DND-41 (cell line): ENCODE data around the gene SCAND1.

Experiments used
- ATAC-seq: fragments of 200-7000 bp; cut with Tn5 transposase; 3 replicates; pipeline ENCODE4 v1.9.1; 2021; ENCODE audit warnings: low read depth; ENCODE audit not compliant: insufficient read depth
- DNase-seq: peaks from one replicate; pipeline ENCODE4 v3.0.0-alpha.2; 2020
- H2AFZ ChIP-seq: 2 replicates; pipeline ENCODE4 v1.6.0; 2012; ENCODE audit warnings: low read depth, low read length
- H3K27ac ChIP-seq: 2 replicates; pipeline ENCODE4 v1.5.1; 2012; ENCODE audit warnings: low read length, inconsistent platforms
- H3K27me3 ChIP-seq: fragments of 200-600 bp; sonication (generic); 2 replicates; pipeline ENCODE4 v1.6.0; 2012; ENCODE audit warnings: low read length, mild to moderate bottlenecking, inconsistent platforms; ENCODE audit not compliant: insufficient read depth, poor library complexity
- H3K36me3 ChIP-seq: 2 replicates; pipeline ENCODE4 v1.5.1; 2012; ENCODE audit warnings: low read length, inconsistent platforms; ENCODE audit not compliant: insufficient read depth
- H3K4me1 ChIP-seq: 2 replicates; pipeline ENCODE4 v1.5.1; 2012; ENCODE audit warnings: mild to moderate bottlenecking, low read length; ENCODE audit not compliant: insufficient read depth
- H3K4me2 ChIP-seq: 2 replicates; pipeline ENCODE4 v1.6.0; 2012; ENCODE audit warnings: mild to moderate bottlenecking, moderate library complexity, low read length, inconsistent platforms; ENCODE audit not compliant: insufficient read depth
- H3K4me3 ChIP-seq, 2 experiments: fragments of 200-600 bp in 1 of 2; shearing (Covaris generic) in 1 of 2; 2 replicates each; pipeline ENCODE4 v1.5.1; 2012 to 2016; ENCODE audit warnings: inconsistent platforms in 2 of 2, low read length in 2 of 2, mild to moderate bottlenecking in 2 of 2, low read depth in 1 of 2, moderate library complexity in 1 of 2
- H3K79me2 ChIP-seq: 2 replicates; pipeline ENCODE4 v1.6.0; 2012; ENCODE audit warnings: low read length, inconsistent platforms; ENCODE audit not compliant: insufficient read depth
- H3K9ac ChIP-seq: 2 replicates; pipeline ENCODE4 v1.6.0; 2012; ENCODE audit warnings: low read depth, mild to moderate bottlenecking, inconsistent platforms, low read length, moderate library complexity
- H3K9me3 ChIP-seq: 2 replicates; pipeline ENCODE4 v1.5.1; 2012; ENCODE audit warnings: low read length, moderate library complexity, mild to moderate bottlenecking, inconsistent platforms; ENCODE audit not compliant: insufficient read depth, severe bottlenecking
- H4K20me1 ChIP-seq: 2 replicates; pipeline ENCODE4 v1.6.0; 2012; ENCODE audit warnings: low read length; ENCODE audit not compliant: insufficient read depth
- EZH2 ChIP-seq: IDR thresholded peaks from 3 replicates; pipeline ENCODE4 v1.6.1; 2012; ENCODE audit warnings: borderline replicate concordance, low read depth, mild to moderate bottlenecking, moderate library complexity, low read length, inconsistent platforms; ENCODE audit not compliant: severe bottlenecking
- TF ChIP-seq, protein P1 (sequence below): IDR thresholded peaks from 2 replicates; pipeline ENCODE4 v1.5.1; 2012; ENCODE audit warnings: borderline replicate concordance, low read length, moderate library complexity, mild to moderate bottlenecking; ENCODE audit not compliant: poor library complexity, severe bottlenecking; ENCODE audit errors: extremely low read depth

Gene SCAND1

DNA sequence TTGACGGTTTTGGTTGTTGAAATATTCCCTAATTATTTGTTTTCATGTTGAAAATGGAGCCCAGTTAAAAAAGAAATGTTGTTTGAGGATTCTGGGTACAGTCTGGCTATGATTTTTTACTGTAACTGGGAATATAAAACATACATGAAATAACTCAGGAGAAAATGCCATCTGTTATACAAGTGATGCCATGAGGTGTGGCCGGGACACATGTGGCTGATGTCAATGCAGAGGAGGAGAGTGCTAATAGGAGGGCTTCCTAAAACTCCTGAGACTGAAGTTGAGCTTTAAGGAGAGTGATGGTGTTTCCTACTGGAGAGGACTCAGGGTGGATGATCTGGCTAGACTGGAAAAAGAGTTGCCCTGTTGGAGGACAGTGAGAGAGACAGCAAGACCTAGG is 12.7 kb downstream of the SCAND1 start:
- peaks cover 72% of the 10 kb centered on the region for H3K36me3 ChIP-seq
- H3K9ac ChIP-seq = no peak overlapping the region
- TF ChIP-seq, protein P1, sequence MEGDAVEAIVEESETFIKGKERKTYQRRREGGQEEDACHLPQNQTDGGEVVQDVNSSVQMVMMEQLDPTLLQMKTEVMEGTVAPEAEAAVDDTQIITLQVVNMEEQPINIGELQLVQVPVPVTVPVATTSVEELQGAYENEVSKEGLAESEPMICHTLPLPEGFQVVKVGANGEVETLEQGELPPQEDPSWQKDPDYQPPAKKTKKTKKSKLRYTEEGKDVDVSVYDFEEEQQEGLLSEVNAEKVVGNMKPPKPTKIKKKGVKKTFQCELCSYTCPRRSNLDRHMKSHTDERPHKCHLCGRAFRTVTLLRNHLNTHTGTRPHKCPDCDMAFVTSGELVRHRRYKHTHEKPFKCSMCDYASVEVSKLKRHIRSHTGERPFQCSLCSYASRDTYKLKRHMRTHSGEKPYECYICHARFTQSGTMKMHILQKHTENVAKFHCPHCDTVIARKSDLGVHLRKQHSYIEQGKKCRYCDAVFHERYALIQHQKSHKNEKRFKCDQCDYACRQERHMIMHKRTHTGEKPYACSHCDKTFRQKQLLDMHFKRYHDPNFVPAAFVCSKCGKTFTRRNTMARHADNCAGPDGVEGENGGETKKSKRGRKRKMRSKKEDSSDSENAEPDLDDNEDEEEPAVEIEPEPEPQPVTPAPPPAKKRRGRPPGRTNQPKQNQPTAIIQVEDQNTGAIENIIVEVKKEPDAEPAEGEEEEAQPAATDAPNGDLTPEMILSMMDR = no peak
- TF ChIP-seq EZH2 = no peak
- no peak overlapping the region for H3K27ac ChIP-seq
- no peak overlapping the region for H3K4me3 ChIP-seq
- no peaks in the 10 kb centered on the region for H3K27me3 ChIP-seq
- no peak overlapping the region for H3K4me2 ChIP-seq
- no peaks in the 10 kb centered on the region for H3K4me1 ChIP-seq
- no peaks in the 10 kb centered on the region for H3K79me2 ChIP-seq
- H2AFZ ChIP-seq = no peak overlapping the region
- DNase-seq (no peak), ATAC-seq (no peak)
- H3K9me3 ChIP-seq = no peaks in the 10 kb centered on the region
- H4K20me1 ChIP-seq = no peaks in the 10 kb centered on the region; the same call in 1 of the 2 replicates

DNA sequence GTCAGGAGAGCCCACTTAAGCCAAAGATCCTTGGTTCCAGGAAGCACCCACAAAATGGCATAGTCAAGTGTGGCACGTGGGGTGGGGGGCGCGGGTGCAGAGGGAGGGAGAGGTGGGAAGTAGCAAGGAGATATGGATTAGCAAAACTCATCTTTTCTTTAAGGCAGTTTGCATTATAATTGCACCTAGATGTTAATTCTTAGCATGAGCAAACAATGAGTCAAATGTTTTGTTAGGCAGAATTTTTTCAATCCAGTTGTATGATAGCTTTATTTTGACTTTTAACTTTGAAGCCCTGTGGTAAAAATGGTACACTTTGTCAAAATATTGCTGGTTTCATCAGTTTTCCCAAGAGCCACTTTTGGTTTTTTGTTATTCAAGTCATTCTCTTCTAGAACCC is 15.0 kb downstream of the SCAND1 start:
- Histone ChIP-seq H3K79me2 (no peaks in the 10 kb centered on the region), H3K9me3 (no peaks in the 10 kb centered on the region), H3K4me3 (no peak overlapping the region), H3K27me3 (no peaks in the 10 kb centered on the region), H3K4me1 (no peaks in the 10 kb centered on the region), H4K20me1 (0 out of 2 replicates have a peak, but pooled peaks cover 3% of the 10 kb centered on the region), H3K36me3 (peaks cover 73% of the 10 kb centered on the region), H3K27ac (no peak overlapping the region), H3K4me2 (no peak overlapping the region), H3K9ac (no peak overlapping the region), H2AFZ (no peak overlapping the region)
- DNase-seq (no peak), ATAC-seq (no peak)
- TF ChIP-seq, protein P1 = no peak

DNA sequence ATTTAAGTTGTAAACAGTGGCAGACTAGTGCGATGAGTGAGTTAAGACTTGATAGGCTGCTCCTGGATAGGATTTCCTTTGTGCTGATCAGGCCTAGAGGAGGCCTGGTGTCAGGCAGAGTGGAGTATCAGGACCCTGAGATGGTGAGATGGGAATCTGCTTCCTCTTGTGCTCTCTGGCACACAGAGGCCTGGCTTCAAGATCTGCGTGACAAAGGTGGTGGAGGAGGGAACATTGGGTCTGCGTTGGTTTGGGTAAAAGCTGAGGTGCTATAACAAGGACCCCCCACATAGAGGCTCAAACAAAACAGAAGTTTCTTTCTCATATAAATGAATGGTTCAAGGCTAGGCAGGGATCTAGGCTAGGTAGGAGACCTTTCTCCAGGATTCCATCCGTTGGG is 20.3 kb downstream of the SCAND1 start:
- H4K20me1 ChIP-seq = 0 out of 2 replicates have a peak, but pooled peaks cover 4% of the 10 kb centered on the region
- no peak overlapping the region for H2AFZ ChIP-seq
- H3K4me2 ChIP-seq = no peak overlapping the region
- H3K79me2 ChIP-seq = no peaks in the 10 kb centered on the region
- no peak overlapping the region for H3K27ac ChIP-seq
- H3K36me3 ChIP-seq = peaks cover 67% of the 10 kb centered on the region
- H3K4me1 ChIP-seq = no peaks in the 10 kb centered on the region
- TF ChIP-seq EZH2 = no peak
- TF ChIP-seq, protein P1 = no peak
- no peak overlapping the region for H3K9ac ChIP-seq
- H3K4me3 ChIP-seq = no peak overlapping the region
- H3K9me3 ChIP-seq = no peaks in the 10 kb centered on the region
- no peaks in the 10 kb centered on the region for H3K27me3 ChIP-seq
- ATAC-seq (no peak), DNase-seq (no peak)

DNA sequence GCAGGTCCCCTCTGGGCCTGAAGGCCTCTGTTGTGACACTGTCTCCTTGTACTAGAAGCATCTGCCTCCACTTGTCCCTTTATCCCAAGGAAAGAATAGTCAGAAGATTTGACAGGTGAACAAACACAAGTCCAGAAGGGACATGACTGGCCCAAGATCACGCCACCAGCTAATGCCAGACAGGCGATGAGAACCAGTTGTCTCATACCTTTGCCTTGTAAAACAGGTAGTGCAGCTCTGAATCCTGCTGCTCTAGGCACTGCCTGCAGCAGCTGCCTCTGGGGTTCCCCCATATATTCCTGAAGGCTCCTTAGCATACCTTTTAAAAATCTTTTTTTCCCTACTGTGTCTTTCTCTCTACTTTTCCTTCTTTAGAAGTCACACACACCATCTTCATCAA is 25.0 kb downstream of the SCAND1 start:
- Histone ChIP-seq H3K79me2 (no peaks in the 10 kb centered on the region), H3K9me3 (no peaks in the 10 kb centered on the region), H3K9ac (no peak overlapping the region), H3K27me3 (no peaks in the 10 kb centered on the region), H3K36me3 (peaks cover 70% of the 10 kb centered on the region), H3K4me3 (no peak overlapping the region), H3K4me1 (no peaks in the 10 kb centered on the region), H4K20me1 (peaks cover 1% of the 10 kb centered on the region; the same call in 1 of the 2 replicates), H3K4me2 (no peak overlapping the region), H3K27ac (no peak overlapping the region), H2AFZ (no peak overlapping the region)
- DNase-seq (no peak), ATAC-seq (no peak)
- TF ChIP-seq, protein P1 = no peak
- no peak for TF ChIP-seq EZH2
